GM21576 (cell line): ENCODE measurements around the gene AMIGO2.

Experiments used
- ATAC-seq: cut with Tn5 transposase; IDR thresholded peaks from one replicate; pipeline ENCODE4 v1.9.1; 2021; ENCODE audit warnings: mild to moderate bottlenecking, moderate library complexity; ENCODE audit not compliant: unreplicated experiment

Gene AMIGO2

DNA sequence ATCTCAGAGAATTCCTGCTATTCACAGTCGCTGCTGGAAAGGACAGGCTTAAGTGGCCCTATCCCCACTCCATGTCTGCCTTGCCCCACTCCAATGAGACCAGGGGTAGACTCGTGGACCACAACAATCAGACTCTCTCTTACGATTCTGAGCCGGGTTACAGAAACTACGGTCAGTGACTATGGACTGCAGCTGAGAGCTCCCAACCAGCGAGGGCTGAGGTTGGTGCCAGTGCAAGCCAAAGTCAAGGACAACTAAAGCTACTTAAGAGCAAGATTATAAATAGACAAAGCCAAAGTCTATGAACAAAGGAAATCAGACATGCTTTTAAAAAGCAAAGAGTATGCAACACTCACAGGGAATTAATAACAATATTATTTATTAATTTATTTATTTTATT is 18.3 kb upstream of the AMIGO2 start:
- ATAC-seq = no peak

DNA sequence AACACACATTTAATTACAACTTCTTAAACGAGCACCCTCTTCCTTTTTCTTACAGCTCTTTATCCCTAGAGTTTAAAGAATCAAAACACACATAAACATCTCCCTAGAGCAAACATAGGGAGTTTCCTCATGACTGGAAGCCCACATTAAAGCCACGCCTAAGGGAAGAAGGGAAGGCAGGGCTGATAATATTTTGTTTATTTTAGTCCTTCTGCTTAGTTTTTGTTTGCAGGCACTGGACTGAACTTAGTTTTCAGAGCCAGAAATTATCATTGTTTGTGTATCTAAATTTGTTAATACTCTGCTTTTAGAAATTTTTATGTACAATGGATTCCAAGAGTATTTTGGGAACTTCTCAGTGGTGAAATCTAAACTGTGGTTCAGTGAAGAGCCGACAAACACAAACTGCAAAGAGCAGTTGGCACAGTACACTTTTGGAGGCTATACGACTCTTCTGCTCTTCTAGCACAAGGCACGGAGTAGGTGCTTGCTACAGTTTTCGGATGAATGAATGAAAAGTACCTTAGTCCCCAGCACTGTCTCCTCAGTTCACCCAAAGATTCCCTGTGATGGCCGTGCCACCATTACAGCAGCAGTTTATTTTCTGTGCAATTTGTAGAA is 17.6 kb upstream of the AMIGO2 start:
- ATAC-seq = no peak

DNA sequence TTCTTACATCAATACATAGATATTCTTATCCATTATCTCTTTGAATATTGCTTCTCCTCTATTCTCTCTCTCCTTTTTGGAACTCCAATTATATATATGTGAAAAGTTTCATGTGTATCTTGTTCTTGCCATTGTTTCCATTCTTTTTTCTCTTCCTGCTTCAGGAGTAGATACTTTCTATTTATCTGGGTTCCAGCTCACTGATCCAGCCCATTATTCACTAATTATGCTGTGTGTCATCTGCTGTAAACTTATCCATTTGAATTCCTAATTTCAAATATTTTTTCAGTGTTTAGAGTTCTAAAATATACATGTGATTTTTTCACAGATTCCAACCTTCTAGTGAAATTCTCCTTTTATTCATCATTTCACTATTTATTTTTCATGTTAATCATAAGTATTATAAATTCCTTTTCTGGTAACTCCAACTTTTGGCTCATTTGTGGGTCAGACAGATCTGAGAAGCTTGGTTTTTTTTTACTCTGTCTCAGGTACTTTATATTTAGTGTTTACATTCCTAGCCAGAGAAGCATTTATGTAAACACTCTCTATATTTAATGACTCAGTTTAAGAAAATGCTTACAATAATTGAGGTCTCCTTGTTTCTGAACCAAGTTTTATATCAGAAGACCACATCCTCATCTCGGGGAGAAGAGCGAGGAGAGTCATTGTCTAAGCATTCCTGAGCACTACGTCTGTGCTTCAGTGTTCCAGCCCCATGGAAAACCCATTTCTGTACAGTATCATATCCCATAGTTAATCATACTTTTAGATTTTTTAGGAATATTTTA is 15.9 kb upstream of the AMIGO2 start:
- no peak for ATAC-seq

DNA sequence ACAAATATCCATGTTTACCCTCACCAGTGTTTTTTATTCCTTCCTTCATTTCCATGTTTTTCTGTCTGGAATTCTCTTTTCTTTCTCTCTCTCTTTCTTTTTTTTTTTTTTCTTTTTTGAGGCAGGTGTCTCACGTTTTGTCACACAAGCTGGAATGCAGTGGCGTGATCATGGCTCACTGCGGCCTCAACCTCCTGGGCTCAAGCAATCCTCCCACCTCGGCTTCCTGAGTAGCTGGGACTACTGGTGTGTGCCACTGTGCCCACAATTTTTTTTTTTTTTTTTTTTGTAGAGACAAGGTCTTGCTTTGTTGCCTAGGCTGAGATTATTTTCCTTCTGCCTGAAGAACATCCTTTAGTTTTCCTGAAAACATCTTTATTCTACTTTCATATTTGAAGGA is 15.0 kb upstream of the AMIGO2 start:
- ATAC-seq = no peak

DNA sequence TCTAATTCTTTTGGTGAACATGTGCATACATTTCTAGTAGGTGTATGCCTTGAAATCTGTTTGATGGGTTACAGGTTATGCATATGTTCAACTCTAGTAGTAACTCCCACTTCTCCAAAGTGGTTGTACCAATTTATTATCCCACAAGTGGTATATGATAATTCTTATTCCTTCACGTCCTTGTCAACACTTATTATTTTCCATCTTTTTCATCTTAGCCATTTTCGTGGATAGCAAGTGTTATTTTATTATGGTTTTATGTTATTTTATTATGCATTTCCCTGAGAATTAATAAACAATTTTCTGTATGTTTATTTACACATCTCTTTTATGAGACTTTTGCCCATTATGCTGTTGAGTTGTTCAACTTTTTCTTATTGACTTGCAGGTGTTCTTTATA is 11.2 kb upstream of the AMIGO2 start:
- no peak for ATAC-seq

DNA sequence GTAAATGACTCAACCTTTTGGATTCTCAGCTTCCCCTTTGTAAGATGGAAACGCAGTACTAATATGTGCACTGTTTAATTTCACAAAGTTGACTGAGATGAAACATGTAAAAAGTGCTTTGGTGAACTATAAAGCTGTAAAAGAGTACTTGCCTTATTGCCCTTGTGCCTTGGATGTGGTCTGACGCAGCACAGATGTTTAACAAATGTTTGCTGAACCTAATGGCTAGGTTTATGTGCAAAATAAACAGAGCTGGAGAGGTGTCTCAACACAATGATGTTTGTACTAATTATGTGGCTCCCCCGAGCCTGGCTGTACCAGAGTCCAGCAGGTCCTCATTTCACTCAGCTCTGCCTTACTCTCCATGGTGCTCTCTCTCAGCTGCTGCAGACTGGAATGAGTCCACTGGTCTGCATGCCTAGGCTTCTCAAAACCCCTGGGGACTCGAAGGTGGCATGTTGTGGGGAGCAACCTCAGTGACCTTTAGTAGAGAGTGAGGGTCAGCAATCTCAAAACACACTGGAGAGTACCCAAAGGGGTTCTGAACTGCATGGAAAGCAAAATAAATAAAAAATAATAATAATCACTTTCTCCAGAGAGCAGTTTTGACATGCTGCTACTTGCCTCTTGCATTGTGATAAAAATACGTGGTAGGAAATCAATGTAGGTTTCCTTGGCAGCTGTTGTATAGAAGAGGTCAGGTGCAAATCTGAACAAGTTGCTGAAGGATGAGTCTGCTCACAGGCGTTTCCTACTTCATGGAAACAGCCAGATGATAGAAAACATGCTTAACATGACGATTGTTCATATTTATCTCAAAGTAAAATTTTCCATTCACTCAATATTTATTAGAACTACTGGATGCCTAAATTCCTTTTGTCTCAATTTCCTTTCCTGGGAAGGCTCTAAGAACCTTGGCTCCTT is 8.5 kb upstream of the AMIGO2 start:
- no peak for ATAC-seq

DNA sequence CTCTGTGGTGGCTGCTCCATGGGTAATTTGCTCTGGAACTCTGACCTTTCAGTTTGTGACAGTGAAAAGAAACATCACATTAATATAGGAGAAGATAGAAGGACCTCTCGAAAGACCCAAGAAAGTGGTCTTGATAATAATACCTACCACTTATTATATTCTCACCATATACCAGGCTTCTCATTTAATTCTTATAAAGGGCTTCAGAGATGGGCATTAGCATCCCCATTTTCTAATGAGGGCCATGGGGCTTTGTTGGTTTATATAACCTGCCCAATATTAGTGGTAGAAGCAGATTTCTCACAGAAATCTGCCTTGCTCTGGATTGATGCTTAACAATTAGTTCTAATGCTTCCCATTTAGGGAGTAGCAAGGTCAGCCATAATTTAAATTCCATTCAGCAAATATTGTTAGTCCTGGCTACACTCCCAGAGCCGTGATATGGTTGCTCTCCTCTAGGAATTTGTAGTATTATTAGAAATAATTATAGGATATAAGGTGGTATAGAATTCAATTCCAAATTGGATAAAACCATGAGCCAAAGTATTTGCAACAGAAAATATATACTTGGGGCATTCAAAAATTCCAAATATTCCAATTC is 7.4 kb upstream of the AMIGO2 start:
- ATAC-seq = no peak

DNA sequence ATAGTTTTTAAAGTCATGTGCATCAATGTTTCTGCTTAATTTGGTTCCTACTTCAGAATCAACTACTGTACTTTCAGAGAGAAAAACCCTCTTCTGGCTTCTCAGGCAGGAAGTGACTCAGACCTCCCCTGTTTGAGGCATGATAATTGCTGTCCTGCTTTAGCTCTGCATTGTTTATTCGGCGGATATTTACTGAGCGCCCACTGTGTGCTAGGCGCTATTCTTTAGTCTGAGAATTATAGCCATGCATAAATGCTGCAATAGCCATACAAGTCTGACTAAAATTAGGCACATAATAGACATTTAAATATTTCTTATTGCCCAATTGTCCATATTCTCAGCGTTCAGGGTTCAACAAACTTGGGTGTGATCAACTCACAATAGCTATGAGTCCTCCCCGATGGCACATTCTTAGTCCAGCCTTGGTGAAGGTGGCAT is 6.1 kb upstream of the AMIGO2 start:
- ATAC-seq = peak; percentile 63

DNA sequence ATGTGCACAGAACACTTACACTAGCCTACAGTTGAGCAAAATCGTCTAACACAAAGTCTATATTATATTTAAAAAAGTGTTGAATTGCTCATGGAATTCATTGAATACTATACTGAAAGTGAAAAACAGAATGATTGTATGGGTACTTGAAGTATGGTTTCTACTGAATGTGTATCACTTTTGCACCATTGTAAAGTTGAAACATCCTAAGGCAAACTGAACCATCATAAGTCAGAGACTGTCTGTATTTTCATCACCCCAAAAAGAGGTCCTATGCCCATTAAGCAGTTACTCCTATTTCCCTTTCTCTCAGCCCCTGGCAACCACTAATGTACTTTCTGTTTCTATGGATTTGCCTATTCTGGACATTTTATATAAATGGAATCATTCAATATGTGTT is 4.4 kb upstream of the AMIGO2 start:
- no peak for ATAC-seq

DNA sequence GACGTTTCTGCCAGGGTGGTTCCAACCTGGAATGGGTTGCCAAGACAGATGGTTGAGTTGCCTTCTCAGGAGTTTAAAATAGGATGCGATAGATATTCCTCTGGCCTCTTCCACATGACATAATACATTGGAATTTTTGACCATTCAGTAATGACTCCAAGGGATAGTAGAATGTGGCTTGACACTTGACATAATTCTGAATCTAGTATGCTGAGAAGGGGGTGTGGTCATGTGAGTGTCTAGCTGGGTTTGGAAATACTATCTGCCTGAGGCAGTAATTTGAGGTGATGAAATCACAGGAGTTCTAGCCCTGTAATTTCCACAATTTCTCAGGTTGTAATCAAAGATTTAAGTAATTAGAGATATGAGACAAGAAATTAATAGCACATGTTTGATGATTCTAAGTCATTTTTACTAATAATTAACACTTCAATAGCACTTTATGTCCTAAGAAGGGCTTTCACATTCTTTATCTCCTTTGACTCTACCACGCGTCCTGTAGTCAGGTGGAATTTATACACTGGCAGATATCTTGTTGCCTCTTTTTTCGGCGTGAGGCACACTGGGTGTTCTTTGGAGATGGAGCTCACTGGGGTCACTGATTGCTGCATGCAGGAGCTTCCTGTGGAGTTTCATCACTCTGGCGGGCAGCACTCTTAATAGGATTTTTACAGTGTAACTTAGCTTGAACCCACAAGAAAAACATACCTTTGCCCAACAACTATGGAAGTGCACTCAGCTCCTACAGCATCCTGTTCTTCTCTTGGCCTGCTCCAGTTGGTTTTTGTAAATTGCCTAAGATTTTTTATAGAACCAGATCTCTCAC is 3.2 kb upstream of the AMIGO2 start:
- no peak for ATAC-seq

DNA sequence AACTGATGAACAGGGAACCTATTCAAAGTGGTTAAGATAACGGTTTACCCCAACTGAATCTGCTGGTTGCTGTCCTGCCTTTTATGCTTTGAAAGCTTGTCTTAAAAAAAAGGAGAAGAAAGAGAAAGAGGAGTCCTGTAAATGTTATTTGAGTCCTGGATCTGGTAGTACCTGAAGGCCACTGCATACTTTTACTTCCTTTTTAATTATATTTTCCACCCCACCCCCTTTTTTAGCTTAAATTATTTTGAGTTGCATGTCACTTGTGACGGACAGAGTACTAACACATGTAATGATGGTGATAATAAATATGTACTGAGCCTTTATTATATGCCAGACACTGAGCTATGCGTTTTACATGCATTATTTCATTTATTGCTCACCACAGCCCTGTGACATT is 2.5 kb upstream of the AMIGO2 start:
- ATAC-seq = no peak

DNA sequence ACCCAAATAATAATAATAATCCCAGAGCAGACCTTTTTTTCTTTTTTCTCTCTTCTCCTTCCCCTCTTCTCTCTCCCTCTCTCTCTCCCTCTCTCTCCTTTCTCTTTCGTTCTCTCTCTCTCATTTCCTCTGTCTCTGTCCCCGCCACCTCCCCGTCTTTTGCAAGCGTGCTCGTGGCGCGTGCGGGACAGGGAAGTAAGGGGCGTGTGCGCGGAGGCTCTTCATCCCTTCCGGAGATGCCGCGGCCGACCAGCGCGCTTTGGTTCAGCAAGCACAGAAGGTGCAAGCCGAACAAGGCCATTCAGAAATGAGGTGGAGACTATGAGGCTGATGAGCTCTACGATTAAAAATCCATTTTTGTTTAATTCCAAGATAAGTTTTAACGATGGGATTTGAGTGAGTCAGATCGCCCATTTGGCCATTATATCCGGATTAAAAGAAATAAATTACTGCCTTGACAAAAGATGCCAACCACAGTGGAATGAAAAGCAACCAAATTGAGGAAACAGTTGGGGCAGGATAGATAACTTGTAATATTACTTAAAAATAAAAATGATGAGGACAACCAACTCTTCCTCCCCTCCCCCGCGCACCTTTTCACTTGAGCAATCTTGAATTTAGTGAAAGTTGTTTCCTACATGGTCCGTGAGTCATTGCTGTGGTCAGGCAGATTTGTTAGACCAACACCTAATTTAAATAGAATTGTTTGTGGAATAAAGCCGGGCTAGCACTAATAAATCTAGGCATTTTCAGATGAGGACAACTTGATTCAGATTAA is 1.2 kb upstream of the AMIGO2 start:
- no peak for ATAC-seq

DNA sequence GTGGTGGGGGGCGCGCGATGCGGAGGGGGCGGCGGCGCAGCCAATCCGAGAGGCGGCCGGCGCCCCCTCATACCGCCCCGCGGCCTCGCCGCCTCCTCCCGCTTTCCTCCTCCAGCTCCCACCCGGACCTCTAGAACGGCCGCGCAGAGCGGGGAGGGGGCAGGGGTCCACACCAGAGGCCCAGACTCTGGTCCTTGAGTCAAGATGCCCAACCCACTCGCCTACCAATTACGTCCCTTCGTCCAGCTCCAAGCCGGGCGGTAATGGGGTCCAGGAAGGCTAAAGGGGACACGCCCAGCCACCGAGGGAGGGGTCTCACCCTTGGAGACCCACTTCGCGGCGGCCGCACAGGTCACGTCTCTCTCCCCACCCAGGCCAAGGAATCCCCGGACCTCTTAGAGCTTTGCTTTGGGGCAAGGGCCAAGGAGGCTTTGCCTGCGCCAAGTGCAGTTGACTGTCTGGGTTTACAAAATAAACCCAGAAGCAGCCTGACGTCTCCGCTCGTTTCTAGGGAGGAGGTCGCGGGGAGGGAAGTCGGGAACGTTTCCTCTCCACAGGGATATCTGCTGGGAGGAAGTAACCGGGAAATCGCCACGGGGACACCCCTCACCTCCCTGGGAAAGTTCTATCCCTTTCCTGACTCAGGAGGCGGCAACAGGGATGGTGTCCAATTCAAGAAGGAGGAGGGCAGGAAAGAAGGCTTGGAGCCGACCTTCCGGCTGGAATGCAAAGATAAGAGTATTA is 394 bp upstream of the AMIGO2 start:
- ATAC-seq = no peak

DNA sequence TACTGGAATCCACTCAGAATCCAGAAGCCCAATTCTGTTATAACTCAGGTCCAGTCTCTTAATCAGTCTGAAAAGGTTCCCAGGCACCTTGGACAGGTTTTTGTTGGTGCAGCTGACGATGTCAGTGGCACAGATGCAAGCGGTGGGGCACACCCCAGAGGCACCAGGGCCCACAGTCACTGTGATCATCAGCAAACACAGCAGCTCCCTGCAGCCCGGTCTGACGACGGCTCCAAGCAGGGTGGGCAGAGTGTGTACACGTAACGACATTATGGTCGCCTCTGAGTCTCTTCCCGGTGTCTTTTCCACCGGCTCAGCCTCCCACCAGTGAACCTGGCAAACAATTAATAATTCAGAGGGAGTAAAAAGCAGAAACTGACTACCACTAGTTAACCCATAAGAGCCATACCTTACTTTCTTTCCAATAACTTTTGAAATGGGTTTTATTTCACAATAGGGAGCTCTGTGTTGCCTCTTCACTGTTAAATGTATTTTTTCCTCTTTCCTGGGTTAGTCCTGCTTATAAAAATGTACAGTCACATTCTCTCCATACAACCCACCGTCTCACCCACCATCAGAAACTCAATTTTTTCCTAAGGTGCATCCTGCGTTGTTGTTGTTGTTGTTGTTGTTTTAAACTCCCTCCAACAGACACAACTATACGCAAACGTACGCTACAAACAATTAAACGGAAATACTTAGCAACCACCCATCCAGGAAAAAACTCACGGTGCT is 859 bp downstream of the AMIGO2 start:
- ATAC-seq = no peak

DNA sequence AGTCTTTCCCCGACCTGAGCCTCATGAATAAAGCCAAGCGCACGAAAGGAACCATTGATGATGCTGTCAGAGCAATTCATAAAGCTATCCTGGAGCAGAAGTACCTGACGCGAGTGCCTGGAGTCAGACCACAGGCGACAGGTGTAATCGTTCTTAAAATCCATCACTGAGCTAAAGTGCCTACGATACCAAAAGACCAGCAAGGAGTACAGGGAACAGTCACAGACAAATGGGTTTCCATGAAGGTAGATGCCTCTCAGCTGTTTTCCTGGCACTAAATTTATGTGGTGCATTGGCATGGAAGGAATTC is 1.7 kb downstream of the AMIGO2 start:
- no peak for ATAC-seq

DNA sequence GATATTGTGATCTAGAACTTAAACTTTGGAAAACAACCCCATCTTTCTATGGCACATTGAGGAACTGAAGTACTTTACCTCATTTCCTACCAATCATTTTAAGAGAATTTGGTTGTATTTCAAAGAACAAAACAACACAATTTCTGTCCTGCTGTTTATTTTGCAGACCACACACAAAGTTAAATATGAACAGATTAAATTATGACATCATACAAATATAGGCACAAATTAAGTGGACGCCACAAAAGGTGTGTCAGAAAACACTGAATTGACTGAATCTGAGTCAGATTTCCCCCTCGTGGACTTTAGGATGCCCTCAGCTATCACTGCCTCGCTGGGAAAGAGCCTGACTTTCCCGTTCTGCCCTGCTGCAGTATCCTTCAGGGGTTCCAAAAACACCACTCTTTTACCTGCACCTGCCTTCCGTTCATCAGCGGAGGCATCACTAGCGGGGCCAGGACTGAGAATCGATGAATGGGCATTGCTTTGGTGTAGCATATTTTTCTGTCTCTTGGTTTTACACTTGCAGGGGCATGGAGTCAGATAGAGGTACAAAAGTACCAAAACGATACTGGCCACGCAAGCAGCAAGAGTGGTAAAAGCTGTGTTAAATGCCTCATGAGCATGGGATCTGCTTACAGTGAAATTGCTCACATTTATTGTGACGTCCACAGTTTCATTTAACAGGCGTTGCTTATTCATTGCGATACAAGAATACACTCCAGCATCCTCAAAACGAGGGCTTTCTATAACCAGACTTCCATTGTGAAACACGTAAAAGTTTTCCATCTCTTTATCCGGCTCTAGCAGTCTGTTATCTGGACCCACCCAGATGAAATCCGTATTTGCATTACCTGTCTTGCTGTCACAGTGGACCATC is 2.3 kb downstream of the AMIGO2 start:
- ATAC-seq = no peak
